ENCODE results near the gene TNFRSF21. TPM values are rescaled to one million over a fixed set of nuclear protein-coding genes. Genes with fewer than 3 reads are reported as not detected.

TNFRSF21 gene
- total and polyA plus RNA-seq, 10 of the 15 experiments (the other 5 are each of a cell fraction or from before 2014, with no cell fraction given), result 0.09 to 1.0 (median 0.27) TPM

DNA sequence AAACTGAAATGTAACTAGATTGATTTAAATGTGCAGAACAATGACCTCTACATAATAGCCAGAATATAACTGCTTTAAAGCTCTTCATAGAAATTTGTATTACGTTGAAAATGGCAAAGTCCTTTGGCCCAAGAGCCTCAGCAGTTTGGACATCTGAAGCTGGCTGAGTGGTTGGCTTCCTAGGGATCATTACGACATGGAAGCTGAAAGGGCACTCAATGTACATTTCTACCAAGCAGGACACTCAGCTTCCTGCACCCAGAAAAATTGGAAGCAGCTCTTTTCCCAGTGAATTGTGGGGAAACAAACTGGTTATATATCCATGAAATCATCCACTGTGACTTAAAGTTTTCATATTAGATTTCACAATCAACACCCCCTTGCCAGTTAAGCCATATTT lies 40.2 kb upstream of the TNFRSF21 start:
- POLR2A ChIA-PET, result no interaction called here
- TF ChIP-seq, protein P1, sequence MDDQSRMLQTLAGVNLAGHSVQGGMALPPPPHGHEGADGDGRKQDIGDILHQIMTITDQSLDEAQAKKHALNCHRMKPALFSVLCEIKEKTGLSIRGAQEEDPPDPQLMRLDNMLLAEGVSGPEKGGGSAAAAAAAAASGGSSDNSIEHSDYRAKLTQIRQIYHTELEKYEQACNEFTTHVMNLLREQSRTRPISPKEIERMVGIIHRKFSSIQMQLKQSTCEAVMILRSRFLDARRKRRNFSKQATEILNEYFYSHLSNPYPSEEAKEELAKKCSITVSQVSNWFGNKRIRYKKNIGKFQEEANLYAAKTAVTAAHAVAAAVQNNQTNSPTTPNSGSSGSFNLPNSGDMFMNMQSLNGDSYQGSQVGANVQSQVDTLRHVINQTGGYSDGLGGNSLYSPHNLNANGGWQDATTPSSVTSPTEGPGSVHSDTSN (IDR thresholded peaks at IDR 0.05; ENCODE audit: insufficient replicate concordance, low read depth, low read length), result no peak
- TF ChIP-seq POLR2A (IDR thresholded peaks at IDR 0.05; ENCODE audit: low read depth, low read length) (no peak), ZNF24 (IDR thresholded peaks at IDR 0.05) (no peak), LARP7 (IDR thresholded peaks at IDR 0.05) (no peak), SIN3A (IDR thresholded peaks at IDR 0.05; ENCODE audit: low read depth, low read length) (no peak), TBL1XR1 (IDR thresholded peaks at IDR 0.05; ENCODE audit: low read depth, low read length) (no peak), SREBF1 (IDR thresholded peaks at IDR 0.05; ENCODE audit: low read length) (no peak), KLF5 (IDR thresholded peaks at IDR 0.05; ENCODE audit: partially characterized antibody) (no peak), FOS (IDR thresholded peaks at IDR 0.05; ENCODE audit: borderline replicate concordance, extremely low read depth, insufficient read length) (no peak), MYC (IDR thresholded peaks at IDR 0.05; ENCODE audit: insufficient read depth, insufficient read length, insufficient replicate concordance, low read length, severe bottlenecking) (no peak)
- TF ChIP-seq, protein P2, sequence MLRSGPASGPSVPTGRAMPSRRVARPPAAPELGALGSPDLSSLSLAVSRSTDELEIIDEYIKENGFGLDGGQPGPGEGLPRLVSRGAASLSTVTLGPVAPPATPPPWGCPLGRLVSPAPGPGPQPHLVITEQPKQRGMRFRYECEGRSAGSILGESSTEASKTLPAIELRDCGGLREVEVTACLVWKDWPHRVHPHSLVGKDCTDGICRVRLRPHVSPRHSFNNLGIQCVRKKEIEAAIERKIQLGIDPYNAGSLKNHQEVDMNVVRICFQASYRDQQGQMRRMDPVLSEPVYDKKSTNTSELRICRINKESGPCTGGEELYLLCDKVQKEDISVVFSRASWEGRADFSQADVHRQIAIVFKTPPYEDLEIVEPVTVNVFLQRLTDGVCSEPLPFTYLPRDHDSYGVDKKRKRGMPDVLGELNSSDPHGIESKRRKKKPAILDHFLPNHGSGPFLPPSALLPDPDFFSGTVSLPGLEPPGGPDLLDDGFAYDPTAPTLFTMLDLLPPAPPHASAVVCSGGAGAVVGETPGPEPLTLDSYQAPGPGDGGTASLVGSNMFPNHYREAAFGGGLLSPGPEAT (IDR thresholded peaks at IDR 0.05; ENCODE audit: low read depth), result no peak
- TF ChIP-seq, protein P3, sequence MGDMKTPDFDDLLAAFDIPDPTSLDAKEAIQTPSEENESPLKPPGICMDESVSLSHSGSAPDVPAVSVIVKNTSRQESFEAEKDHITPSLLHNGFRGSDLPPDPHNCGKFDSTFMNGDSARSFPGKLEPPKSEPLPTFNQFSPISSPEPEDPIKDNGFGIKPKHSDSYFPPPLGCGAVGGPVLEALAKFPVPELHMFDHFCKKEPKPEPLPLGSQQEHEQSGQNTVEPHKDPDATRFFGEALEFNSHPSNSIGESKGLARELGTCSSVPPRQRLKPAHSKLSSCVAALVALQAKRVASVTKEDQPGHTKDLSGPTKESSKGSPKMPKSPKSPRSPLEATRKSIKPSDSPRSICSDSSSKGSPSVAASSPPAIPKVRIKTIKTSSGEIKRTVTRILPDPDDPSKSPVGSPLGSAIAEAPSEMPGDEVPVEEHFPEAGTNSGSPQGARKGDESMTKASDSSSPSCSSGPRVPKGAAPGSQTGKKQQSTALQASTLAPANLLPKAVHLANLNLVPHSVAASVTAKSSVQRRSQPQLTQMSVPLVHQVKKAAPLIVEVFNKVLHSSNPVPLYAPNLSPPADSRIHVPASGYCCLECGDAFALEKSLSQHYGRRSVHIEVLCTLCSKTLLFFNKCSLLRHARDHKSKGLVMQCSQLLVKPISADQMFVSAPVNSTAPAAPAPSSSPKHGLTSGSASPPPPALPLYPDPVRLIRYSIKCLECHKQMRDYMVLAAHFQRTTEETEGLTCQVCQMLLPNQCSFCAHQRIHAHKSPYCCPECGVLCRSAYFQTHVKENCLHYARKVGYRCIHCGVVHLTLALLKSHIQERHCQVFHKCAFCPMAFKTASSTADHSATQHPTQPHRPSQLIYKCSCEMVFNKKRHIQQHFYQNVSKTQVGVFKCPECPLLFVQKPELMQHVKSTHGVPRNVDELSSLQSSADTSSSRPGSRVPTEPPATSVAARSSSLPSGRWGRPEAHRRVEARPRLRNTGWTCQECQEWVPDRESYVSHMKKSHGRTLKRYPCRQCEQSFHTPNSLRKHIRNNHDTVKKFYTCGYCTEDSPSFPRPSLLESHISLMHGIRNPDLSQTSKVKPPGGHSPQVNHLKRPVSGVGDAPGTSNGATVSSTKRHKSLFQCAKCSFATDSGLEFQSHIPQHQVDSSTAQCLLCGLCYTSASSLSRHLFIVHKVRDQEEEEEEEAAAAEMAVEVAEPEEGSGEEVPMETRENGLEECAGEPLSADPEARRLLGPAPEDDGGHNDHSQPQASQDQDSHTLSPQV (IDR thresholded peaks at IDR 0.05), result no peak
- TF ChIP-seq, protein P4, sequence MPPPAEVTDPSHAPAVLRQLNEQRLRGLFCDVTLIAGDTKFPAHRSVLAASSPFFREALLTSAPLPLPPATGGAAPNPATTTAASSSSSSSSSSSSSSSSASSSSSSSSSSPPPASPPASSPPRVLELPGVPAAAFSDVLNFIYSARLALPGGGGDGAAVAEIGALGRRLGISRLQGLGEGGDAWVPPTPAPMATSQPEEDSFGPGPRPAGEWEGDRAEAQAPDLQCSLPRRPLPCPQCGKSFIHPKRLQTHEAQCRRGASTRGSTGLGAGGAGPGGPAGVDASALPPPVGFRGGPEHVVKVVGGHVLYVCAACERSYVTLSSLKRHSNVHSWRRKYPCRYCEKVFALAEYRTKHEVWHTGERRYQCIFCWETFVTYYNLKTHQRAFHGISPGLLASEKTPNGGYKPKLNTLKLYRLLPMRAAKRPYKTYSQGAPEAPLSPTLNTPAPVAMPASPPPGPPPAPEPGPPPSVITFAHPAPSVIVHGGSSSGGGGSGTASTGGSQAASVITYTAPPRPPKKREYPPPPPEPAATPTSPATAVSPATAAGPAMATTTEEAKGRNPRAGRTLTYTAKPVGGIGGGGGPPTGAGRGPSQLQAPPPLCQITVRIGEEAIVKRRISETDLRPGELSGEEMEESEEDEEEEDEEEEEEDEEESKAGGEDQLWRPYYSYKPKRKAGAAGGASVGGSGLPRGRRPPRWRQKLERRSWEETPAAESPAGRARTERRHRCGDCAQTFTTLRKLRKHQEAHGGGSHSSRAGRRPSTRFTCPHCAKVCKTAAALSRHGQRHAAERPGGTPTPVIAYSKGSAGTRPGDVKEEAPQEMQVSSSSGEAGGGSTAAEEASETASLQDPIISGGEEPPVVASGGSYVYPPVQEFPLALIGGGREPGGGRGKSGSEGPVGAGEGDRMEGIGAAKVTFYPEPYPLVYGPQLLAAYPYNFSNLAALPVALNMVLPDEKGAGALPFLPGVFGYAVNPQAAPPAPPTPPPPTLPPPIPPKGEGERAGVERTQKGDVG (CRISPR knock-in tag; IDR thresholded peaks at IDR 0.05), result no peak
- TF ChIP-seq, protein P5, sequence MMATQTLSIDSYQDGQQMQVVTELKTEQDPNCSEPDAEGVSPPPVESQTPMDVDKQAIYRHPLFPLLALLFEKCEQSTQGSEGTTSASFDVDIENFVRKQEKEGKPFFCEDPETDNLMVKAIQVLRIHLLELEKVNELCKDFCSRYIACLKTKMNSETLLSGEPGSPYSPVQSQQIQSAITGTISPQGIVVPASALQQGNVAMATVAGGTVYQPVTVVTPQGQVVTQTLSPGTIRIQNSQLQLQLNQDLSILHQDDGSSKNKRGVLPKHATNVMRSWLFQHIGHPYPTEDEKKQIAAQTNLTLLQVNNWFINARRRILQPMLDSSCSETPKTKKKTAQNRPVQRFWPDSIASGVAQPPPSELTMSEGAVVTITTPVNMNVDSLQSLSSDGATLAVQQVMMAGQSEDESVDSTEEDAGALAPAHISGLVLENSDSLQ (IDR thresholded peaks at IDR 0.05), result no peak

More for the DNA sequence above, 40.2 kb upstream of the TNFRSF21 start:
- no peaks in the 10 kb centered on the region for H3K4me1 ChIP-seq (ENCODE audit: control insufficient read depth, insufficient read depth, low read length)
- WGBS (ENCODE audit: insufficient coverage, insufficient replicate concordance, low lambda C conversion rate, missing lambda C conversion rate), result 2% methylated on average over 2 of the region's 2 CpGs
- ATAC-seq (no peak), FAIRE-seq (no peak), DNase-seq (ENCODE audit: low read depth, low spot score) (no peak)
- no peaks in the 10 kb centered on the region for H3K79me2 ChIP-seq (ENCODE audit: control insufficient read depth, insufficient read depth, low read length)
- no TSS peak for BruUV-seq (replicated peaks)
- 0 out of 4 replicates have a peak, but pooled peaks cover 0 to 4% of the 10 kb centered on the region in 2 experiments for H3K27me3 ChIP-seq (replicated peaks in 1 of 2; ENCODE audit: control insufficient read depth in 2 of 2, insufficient read depth in 2 of 2, low read length in 1 of 2)
- H3K9me3 ChIP-seq (replicated peaks; ENCODE audit: control insufficient read depth, insufficient read depth, low read length), result no peaks in the 10 kb centered on the region
- no peak overlapping the region for H3K27ac ChIP-seq (ENCODE audit: control insufficient read depth, insufficient read depth)
- SMC1A ChIA-PET (ENCODE audit: uncharacterized antibody, unreplicated experiment), result interaction anchor here (1.1 kb wide), 1 partner anchor 11 kb away, joined by 5 read pairs; no protein-coding TSS in a partner anchor
- no peak overlapping the region for H3K4me3 ChIP-seq
- H3K4me2 ChIP-seq (ENCODE audit: control insufficient read depth, insufficient read depth), result no peak overlapping the region
- no peaks in the 10 kb centered on the region for H3K36me3 ChIP-seq (ENCODE audit: control insufficient read depth in 2 of 2, insufficient read depth in 2 of 2, low read length in 1 of 2)
- RAD21 ChIA-PET (ENCODE audit: unreplicated experiment), result no interaction called here
- no peaks in the 10 kb centered on the region for H4K20me1 ChIP-seq (ENCODE audit: control insufficient read depth, insufficient read depth)
- H3K9ac ChIP-seq (ENCODE audit: control insufficient read depth, insufficient read depth, low read length), result no peak overlapping the region
- in situ Hi-C loops (cut with MboI) (no loop called here), intact Hi-C loops (cut with micrococcal nuclease; ENCODE audit: unreplicated experiment) (no loop called here)
- CTCF ChIA-PET, result interaction anchor here (0.6 to 1.0 kb wide), 2 partner anchors 10 to 138 kb away, joined by 3 to 4 read pairs; no protein-coding TSS in a partner anchor
- H2AFZ ChIP-seq (ENCODE audit: control insufficient read depth, low read depth, low read length), result no peak overlapping the region
